ENCODE measurements around the gene RRP7A.
A peak's percentile ranks its signal among the peaks of the same experiment; 100 is the strongest.
"Not testable (repeated sequence)": the region's sequence is repeated elsewhere in the genome, so short reads cannot be mapped to it uniquely, and the experiment has no call there.

Gene RRP7A, protein sequence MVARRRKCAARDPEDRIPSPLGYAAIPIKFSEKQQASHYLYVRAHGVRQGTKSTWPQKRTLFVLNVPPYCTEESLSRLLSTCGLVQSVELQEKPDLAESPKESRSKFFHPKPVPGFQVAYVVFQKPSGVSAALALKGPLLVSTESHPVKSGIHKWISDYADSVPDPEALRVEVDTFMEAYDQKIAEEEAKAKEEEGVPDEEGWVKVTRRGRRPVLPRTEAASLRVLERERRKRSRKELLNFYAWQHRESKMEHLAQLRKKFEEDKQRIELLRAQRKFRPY

DNA sequence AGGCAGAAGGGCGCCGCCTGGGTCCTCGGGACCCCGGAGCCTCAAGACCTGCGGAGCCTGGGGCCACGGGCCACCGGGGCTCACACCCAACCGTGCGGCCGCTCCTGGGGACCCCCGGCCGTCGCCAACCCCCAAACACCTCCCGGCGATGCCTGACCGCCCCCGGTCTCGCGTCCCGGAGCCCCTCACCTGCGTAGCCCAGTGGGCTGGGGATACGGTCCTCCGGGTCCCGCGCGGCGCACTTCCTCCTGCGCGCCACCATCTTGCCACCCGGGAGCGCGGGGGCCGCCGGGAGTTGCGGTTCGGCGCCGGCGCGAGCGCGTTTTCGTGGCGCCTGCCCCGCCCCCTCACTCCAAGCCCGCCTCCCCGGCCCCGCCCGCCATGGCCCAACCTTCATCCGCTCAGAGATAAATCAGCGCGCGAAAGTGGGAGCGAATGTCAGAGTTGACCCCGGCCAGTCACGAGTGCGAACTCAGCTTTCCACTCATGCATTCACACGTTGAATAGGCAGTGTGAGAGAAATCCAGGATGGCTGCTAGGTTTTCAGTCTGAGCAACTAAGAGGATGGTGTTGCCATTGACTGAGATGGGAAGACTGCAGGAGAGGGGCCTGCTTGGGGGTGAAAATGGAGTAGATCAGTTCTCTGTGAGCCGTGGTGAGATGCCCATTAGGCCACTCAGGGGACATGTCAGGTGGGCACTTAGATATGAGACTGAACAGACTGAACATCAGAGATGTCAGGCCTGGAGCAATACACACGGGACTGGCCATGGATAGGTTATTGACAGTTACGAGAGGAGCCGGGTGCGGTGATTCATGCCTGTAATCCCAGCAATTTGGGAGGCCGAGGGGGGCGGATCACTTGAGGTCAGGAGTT is at the start of gene RRP7A:
Gene RRP7A (minus strand): TSS at position 272 of the 877 bp plus-strand sequence. CDS start 10 bp downstream, at position 262.
- peak; percentile 77 to 83 for DNase-seq (ENCODE audit: low read depth in 2 of 2)

DNA sequence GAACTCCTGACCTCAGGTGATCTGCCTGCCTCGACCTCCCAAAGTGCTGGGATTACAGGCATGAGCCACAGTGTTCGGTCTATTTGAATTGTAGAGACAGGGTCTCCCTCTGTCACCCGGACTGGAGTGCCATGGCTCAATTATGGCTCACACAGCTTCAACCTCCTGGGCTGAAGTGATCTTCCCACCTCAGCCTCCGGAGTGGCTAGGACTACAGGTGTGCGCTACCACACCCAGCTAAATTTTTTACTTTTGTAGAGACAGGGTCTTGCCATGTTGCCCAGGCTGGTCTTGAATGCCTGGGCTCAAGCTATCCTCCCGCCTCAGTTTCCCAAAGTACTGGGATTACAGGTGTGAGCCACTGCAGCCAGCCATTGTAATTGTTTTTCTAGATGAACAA is 48.4 kb upstream of the RRP7A start:
- DNase-seq (ENCODE audit: low read depth in 2 of 2), result not testable (repeated sequence)

DNA sequence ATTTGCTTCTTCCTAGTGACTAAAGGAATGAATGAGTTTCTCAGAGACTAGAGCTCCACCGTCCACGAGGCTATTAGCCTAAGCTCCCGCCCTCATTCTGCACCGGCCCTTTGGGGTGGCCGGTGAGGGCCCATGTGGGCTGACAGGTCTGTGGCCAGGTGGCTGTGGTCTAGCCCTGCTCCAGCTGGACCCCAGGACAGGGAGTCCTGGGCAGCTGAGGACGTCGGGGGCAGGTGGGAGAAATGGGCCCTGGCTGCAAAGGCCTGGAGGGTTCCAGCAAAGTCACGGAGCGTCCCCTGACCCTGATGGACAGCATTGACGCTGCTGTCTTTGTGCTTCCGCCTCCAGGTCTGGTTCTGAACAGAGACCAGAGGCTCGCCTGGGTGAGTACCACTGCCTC is 46.4 kb upstream of the RRP7A start:
- DNase-seq (ENCODE audit: low read depth in 2 of 2), result no peak

DNA sequence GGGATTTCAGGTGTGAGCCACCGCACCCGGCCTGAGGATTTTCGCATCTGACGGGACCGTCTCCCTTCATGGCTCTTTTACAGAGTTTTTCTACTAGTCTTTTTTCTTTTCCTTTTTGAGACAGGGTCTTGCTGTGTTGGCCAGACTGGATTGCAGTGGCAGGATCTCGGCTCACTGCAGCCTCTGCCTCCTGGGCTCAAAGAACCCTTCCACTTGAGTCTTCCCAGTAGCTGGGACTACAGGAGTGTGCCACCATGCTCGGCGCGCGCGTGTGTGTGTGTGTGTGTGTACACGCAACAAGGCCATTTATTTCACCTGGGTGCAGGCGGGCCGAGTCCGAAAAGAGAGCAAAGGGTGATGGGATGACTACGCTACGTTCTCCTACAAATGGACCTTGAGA is 45.1 kb upstream of the RRP7A start:
- no peak for DNase-seq (ENCODE audit: low read depth in 2 of 2)

DNA sequence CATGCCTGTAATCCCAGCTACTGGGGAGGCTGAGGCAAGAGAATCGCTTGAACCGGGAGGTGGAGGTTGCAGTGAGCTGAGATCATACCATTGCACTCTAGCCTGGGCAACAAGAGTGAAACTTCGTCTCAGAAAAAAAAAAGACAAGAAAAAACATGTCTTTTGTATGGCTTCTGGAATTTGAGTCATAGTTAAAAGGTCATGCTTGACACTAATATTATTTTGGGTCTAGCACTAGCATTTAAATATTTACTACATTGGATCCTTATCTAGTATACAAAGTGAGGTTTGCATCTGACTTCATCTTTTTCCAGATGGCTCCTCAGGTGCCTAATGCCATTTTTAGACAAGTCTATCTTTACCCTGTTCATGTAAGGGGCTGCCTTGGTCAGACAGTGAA is 44.3 kb upstream of the RRP7A start:
- not testable (repeated sequence) for DNase-seq (ENCODE audit: low read depth in 2 of 2)

DNA sequence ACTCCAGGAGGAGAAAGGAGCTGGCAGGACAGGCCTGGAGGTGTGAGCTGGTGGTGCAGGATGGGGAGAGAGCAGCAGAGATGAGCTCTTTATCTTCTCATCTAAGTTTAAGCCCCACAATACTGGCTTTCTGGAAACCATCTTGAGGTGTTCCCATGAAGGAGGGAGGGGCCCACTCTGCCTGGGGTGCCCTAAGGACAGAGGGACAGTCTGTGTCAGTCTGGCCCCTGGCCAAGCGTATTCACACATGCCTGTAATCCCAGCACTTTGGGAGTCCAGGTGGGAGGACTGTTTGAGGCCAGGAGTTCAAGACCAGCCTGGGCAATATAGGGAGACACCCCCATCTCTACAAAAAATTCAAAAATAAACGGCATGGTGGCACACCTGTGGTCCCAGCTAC is 43.1 kb upstream of the RRP7A start:
- DNase-seq (ENCODE audit: low read depth in 2 of 2), result no peak

DNA sequence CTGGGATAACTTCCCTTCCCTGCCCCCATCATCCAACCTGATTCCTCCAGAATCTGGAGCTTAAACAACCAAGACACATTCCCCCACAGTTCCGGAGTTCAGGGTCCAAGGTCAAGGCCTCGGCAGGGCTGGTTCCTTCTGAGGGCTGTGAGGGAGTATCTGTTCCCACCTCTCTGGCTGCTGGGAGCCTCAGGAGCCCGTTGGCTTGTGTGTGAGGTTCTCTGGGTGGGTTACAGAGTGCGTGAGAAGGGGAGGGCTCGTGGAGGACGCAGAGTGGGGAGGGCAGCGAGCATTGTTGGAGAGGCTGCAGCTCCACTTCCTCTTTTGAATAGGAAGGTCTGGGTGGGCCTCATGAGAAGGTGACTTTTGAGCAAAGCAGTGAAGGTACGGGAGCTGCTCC is 42.7 kb upstream of the RRP7A start:
- DNase-seq (ENCODE audit: low read depth in 2 of 2), result no peak

DNA sequence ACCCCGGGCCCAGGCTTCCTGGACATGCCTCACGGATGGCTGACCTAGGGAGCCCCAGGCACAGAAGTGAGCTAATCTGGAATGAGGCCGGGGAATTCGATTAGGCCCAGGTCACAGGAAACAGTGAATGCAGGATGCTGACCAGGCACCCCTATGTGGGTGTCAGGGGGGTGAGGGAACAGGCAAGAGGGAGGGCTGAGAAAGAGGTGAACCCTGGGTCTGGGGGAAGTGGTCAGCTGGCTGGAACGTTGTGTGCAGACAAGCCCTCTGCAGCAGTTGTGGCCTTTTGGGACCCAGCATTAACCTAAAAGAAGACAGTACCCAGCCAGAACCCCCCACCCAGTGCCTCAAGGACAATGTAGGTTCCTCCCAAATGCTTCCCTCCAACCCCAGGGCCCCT is 42.3 kb upstream of the RRP7A start:
- DNase-seq (ENCODE audit: low read depth in 2 of 2), result no peak

DNA sequence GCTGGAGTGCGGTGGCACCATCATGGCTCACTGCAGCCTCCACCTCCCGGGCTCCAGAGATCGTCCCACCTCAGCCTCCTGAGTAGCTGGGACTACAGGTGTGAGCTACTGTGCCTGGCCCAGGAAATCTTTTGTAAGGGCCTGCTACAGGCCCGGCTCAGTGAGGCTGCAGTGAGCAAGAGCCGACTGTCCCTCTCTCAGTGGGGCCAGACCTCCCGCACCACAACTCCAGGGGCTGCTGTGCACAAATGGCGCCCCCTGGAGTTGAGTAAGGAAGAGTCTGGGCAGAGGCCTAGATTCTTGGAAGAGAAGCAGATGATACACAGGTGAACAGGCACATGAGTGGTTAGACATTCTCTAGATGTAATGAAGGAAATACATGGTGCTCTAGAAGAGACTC is 41.2 kb upstream of the RRP7A start:
- DNase-seq (ENCODE audit: low read depth in 2 of 2), result no peak

DNA sequence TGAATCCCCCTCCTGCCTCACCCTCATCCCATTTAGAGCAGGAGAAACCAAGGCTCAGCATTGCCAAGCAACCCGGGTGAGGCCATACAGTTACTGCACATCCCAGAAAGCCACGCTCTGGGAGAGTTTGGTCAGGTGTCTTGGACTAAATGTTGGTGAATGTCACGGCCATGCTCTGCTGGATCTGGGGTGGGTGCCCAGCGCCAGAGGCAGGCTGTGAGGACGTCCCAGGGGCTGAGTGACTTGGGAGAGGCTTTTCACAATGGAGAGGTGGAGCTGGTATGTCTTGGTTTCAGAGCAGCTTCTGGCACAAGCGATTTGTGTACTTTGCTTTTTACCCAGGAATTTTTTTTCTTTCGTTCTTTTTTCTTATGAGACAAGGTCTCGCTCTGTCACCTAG is 40.8 kb upstream of the RRP7A start:
- no peak for DNase-seq (ENCODE audit: low read depth in 2 of 2)

DNA sequence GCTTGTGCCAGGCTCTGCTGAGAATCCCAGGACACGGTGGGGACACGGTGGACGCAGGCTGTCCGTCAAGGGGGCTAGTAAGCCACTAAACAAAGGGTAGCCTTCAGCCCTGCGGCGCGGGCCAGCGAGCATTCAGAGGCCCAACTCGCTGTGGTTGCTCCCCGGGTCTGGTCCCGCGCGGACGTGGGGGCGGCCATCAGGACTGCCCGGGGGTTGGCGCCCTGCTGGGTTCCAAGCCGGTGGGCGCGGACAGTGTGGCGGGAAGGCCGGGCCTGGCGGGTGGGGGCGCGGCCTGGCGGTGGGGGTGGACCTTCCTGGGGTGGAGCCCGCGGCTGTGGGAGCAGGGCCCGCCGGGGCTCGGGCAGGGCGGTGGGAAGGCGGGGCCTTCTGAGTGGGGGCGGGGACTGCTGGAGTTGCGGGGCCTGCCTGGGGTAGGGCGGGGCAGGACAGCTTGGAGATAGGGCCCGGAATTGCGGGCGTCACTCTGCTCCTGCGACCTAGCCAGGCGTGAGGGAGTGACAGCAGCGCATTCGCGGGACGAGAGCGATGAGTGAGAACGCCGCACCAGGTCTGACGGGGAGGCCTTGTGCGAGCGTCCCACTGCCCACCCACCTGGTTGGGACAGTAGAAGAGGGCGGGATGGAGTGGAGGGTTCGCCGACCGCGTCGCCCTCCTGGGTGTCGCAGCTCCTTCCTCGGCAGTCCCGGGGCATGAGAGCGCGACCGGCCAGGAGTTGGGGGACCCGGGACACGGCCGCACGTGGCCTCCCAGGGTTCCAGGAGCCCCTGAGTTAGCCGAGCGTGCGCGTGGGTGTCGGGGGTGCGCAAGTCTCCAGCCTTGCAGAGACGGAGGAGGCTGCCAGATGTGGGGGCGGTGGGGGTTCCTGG is 34.1 kb upstream of the RRP7A start, which contains the start of gene SERHL2:
Gene SERHL2 (plus strand): TSS at position 482 of the 887 bp plus-strand sequence. CDS start 65 bp downstream, at position 547.
- DNase-seq (ENCODE audit: low read depth in 2 of 2), result peak; percentile 74 to 80

DNA sequence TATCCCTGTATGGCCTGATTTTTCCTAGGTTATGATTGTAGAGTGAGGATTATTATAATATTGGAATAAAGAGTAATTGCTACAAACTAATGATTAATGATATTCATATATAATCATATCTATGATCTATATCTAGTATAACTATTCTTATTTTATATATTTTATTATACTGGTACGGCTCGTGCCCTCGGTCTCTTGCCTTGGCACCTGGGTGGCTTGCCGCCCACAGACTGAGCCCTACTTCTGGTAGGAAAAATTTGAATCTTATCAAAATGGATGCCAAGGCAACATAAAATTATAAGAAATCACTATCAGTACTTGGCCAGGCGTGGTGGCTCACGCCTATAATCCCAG is 32.7 kb upstream of the RRP7A start:
- DNase-seq (ENCODE audit: low read depth in 2 of 2), result not testable (repeated sequence)

DNA sequence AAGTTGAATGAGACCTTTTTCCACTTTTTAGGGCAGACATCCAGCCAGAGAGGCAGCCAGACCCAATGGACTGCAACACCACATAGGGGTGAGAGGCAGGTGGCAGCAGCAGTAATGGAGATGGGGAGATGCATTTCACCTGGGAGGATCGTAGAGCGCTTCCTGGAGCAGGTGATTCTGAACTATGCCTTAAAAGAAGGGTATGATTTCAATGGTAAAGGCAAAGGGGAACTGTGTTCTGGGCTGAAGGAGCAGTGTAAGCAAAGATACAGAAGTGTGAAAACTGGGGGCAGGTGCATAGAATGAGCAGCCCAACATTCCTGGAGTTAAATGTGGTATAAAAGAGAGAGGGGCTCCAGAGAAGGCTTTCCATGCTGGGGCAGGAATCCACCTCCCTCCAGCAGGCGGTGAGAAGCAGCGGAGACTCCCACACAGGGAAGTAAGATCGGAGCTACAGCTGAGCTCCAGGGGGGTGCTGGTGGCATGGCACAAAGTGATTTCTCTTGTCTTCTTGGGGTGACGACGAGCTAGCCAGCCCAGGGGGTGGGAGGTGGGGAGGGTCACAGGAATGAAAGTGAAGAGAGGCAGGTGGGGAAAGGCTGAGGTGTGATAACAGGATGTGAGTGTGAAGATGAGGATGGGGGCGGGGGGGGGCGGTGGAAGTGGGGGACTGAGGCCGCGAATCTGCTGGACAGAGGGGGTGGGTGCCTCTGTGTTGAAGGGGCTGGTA is 29.9 kb upstream of the RRP7A start:
- DNase-seq (ENCODE audit: low read depth in 2 of 2), result no peak

DNA sequence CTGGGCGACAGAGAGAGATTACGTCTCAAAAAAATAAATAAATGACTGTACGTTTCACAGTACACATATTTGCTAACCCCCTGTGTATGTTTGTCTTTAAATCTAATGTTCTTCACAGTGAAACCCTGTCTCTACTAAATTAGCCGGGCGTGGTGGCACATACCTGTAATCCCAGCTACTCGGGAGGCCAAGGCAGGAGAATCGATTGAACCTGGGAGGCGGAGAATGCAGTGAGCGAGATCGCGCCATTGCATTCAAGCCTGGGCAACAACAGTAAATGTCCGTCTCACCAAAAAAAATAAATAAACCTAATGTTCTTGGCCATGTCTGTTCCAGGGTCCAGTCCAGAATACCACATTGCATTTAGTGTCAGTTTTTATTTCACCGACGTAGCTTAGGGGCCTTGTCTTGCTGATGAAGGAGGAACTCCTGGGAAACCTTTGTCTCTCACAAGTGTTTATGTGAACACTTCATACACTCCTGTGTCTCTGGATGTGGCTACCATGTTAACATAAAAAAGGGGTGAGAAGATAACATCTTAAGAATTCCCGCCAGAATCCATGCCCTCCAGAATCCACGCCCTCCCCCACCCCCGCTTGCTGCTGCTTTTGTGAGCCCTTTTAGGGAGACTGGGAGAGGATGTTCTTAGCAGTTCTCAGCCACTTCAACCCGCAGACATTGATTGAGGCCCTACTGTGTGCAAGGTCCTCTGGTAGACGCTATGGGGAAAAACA is 29.2 kb upstream of the RRP7A start:
- no peak for DNase-seq (ENCODE audit: low read depth in 2 of 2)

DNA sequence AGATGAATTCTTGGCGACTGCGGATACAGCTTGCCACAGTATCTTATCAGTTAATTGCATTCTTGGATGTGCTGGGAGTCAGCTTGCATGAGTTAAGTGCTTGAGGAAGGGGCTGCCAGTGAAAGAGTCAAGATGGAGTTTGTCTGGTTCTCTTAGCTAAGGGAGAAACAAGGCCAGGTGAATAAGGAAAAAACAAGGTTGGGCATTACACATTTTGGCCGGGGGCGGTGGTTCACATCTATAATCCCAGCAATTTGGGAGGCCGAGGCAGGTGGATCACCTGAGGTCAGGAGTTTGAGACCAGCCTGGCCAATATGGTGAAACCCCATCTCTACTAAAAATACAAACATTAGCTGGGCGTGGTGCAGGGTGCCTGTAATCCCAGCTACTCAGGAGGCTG is 28.5 kb upstream of the RRP7A start:
- not testable (repeated sequence) for DNase-seq (ENCODE audit: low read depth in 2 of 2)

DNA sequence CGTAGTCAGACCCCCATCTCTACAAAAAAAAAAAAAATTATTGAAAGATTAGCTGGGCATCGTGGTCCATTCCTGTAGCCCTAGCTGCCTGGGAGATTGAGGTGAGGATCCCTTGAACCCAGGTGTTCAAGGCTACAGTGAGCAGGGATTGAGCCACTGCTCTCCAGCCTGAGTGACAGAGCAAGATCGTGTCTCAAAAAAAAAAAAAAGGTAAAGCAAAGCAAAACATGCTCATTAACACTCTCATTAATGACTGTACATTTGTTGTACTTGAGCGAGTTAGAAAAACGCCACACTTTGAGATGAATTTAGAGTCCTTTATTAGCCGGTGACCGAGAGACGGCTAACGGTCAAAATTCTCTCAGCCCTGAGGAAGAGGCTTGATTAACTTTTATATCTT is 28.0 kb upstream of the RRP7A start:
- DNase-seq (ENCODE audit: low read depth in 2 of 2), result no peak

DNA sequence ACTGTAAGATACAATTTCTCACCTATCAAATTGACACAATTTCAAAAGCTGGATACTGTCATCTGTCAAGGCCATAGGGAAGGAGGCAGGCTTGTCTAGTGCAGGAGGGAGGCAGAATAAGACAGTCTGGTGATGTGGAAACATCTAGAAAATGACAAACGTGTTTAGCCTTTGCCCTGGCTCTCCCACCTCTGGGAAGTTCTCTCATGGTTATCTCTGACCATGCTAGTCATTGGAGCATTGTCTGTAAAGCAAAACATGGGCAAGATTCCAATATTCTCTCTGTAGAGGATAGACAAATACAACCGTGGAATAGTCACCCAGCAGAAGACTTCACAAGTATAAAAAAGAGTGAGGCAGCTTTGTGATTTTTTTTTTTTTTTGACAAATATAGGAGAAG is 25.1 kb upstream of the RRP7A start:
- no peak for DNase-seq (ENCODE audit: low read depth in 2 of 2)

DNA sequence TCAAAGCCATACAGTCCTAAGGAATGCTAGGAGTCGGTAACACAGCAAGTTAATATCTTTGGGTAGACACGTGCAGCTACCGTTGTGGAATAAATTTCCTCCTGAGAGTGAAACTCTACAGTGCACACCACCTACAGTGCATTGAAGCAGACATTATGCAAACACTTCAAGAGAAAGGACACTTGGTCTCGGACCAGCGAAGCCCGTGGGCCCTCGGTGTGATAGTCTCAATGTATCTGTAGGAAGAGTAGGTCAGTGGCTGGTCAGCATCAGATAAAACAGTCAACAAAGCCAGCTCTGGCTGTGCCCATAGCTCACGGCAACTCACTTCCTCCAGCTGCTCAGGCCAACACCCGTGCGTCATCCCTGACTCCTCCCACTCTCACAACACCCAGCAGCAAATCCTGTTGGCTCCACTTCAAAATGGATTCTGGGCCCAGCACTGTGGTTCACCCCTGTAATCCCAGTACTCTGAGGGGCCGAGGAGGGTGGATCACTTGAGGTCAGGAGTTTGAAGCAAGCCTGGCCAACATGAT is 19.7 kb upstream of the RRP7A start:
- not testable (repeated sequence) for DNase-seq (ENCODE audit: low read depth in 2 of 2)

DNA sequence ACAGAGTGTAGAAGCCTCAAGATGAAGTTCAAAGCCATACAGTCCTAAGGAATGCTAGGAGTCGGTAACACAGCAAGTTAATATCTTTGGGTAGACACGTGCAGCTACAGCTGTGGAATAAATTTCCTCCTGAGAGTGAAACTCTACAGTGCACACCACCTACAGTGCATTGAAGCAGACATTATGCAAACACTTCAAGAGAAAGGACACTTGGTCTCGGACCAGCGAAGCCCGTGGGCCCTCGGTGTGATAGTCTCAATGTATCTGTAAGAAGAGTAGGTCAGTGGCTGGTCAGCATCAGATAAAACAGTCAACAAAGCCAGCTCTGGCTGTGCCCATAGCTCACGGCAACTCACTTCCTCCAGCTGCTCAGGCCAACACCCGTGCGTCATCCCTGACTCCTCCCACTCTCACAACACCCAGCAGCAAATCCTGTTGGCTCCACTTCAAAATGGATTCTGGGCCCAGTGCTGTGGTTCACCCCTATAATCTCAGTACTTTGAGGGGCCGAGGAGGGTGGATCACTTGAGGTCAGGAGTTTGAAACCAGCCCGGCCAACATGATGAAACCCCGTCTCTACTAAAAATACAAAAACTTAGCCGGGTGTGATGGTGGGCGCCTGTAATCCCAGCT is 17.7 kb upstream of the RRP7A start:
- not testable (repeated sequence) for DNase-seq (ENCODE audit: low read depth in 2 of 2)

DNA sequence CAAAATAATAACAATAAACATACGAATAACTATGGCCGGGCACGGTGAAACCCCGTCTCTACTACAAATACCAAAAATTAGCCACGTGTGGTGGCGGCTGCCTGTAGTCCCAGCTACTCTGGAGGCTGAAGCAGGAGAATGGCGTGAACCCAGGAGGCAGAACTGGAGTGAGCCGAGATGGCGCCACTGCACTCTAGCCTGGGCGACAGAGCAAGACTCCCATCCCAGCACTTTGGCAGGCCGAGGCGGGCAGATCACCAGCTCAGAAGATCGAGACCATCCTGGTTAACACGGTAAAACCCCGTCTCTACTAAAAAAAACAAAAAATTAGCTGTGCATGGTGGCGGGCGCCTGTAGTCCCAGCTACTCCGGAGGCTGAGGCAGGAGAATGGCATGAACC is 17.0 kb upstream of the RRP7A start:
- not testable (repeated sequence) for DNase-seq (ENCODE audit: low read depth in 2 of 2)

Data from stimulated activated CD8-positive, alpha-beta memory T cell treated with anti-CD3 and anti-CD28 coated beads, Interleukin-2, amount 100 ng/mL, for 48 hours (primary cell).